ENCODE data around the gene MRNIP. TPM values are rescaled to one million over a fixed set of nuclear protein-coding genes. Genes with fewer than 3 reads are reported as not detected.

MRNIP gene
- total RNA-seq, 6 experiments from 2014 or later = 4.7 to 14.7 (median 9.0) TPM

DNA sequence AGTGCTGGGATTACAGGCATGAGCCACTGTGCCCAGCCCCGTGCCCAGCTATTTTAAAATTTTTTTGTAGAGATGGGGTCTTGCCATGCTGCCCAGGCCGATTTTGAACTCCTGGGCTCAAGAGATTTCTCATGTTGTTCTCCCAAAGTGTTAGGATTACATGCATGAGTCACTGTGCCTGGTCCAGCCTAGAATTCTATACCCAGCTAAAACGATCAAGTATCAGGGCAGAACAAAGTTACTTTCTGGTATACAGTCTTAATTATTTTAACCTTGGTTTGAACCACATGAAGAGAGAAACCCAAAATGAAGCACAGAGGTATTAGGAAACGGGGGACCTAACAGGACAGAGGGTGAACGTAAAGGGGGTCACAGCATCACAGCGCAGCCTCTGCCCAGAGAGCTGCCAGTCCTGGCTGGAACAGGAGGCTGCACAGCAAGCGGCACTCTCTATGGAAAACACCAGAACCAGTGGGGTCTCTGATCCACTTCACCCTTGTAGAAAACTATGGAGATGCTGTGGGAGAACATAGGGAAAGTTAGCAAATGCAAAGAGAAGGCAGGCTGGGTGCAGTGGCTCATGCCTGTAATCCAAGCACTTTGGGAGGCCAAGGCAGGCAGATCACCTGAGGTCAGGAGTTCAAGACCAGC is 27.7 kb downstream of the MRNIP start:
- peaks cover 15 to 87% (median 59%) of the 10 kb centered on the region in 4 donors for H3K36me3 ChIP-seq
- H3K4me3 ChIP-seq = no peak overlapping the region
- H3K27me3 ChIP-seq = no peaks in the 10 kb centered on the region
- no peak for DNase-seq
- H3K9me3 ChIP-seq = no peaks in the 10 kb centered on the region
- 87% methylated on average over 7 of the region's 7 CpGs for WGBS (ENCODE audit: insufficient coverage, low coverage, low lambda C conversion rate, missing lambda C conversion rate)
- peaks cover 0 to 55% (median 9%) of the 10 kb centered on the region in 4 donors for H3K4me1 ChIP-seq
- H3K27ac ChIP-seq = no peak overlapping the region
- TF ChIP-seq POLR2A (IDR thresholded peaks at IDR 0.05) = peak; percentile 10
- TF ChIP-seq, protein P1, sequence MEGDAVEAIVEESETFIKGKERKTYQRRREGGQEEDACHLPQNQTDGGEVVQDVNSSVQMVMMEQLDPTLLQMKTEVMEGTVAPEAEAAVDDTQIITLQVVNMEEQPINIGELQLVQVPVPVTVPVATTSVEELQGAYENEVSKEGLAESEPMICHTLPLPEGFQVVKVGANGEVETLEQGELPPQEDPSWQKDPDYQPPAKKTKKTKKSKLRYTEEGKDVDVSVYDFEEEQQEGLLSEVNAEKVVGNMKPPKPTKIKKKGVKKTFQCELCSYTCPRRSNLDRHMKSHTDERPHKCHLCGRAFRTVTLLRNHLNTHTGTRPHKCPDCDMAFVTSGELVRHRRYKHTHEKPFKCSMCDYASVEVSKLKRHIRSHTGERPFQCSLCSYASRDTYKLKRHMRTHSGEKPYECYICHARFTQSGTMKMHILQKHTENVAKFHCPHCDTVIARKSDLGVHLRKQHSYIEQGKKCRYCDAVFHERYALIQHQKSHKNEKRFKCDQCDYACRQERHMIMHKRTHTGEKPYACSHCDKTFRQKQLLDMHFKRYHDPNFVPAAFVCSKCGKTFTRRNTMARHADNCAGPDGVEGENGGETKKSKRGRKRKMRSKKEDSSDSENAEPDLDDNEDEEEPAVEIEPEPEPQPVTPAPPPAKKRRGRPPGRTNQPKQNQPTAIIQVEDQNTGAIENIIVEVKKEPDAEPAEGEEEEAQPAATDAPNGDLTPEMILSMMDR (IDR thresholded peaks at IDR 0.05) = no peak
- intact Hi-C loops (cut with DNase I) = no loop called here
- ATAC-seq = no peak

DNA sequence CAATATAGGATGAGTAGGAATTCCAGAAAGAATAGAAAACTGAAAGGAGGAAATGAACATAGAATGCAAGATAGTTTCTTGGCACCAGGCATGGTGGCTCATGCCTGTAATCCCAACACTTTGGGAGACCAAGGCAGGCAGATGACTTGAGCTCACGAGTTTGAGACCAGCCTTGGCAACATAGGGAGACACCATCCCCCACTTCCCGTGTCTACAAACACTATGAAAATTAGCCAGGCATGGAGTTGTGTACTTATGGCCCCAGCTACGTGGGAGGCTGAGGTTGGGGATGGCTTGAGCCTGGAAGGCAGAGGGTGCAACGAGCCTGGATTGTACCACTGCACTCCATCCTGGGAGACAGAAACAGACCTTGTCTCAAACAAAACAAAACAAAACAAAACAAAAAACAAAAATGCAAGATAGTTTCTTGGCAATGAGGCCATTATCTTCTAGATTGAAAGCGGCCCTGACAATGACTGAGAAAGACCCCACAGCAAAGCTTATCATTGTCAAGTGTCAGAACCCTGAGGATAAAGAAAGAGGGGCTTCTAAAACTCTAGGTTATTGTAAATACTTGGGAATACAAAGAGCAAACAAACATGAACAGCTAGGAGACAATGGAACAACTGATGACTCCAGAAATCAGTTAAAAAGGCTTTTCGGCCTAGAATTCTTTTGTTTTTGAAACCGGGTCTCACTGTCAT is 28.7 kb downstream of the MRNIP start:
- WGBS (ENCODE audit: insufficient coverage, low coverage, low lambda C conversion rate, missing lambda C conversion rate) = 51% methylated on average over 6 of the region's 7 CpGs
- intact Hi-C loops (cut with DNase I) = no loop called here
- Histone ChIP-seq H3K27ac (no peak overlapping the region), H3K27me3 (no peaks in the 10 kb centered on the region), H3K4me1 (peaks cover 0 to 65% (median 14%) of the 10 kb centered on the region in 4 donors), H3K9me3 (no peaks in the 10 kb centered on the region), H3K36me3 (peaks cover 15 to 92% (median 66%) of the 10 kb centered on the region in 4 donors), H3K4me3 (no peak overlapping the region)
- peak in 2 of 4 donors; percentile 7 to 14 for ATAC-seq
- TF ChIP-seq, protein P1 (IDR thresholded peaks at IDR 0.05) = no peak
- no peak for TF ChIP-seq POLR2A (IDR thresholded peaks at IDR 0.05)
- no peak for DNase-seq

DNA sequence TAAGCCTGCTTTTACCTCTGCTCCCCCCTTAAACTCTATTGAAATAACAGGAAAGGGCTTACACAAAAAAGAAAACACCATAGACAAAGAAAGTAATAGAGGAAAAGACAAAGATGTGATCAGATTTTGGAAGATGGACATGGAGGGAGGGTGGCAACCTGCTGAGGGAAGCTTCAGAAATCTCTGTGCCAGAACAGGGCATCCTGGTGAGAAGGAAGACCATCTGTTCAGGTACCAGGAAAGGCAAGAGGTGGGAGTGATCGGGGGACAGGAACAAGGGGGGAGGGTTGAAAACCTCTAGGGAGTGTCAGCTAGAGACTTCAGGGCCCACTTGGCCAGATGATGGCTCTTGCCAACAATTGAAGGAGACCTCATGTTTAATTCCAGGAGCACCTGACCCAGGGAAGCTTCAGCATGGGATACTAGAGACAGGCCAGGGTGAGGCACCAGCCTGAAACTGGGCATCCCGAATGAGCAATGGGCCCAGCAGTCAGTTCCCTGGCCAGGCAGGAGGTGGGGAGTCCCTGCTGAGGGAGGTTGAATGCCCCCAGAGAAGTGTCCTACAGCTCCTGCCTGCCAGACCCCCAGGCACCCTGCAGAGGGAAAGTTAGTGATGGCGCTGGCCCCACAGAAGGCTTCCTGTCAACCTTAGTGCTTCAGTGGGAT is 29.7 kb downstream of the MRNIP start:
- H3K27me3 ChIP-seq = no peaks in the 10 kb centered on the region
- H3K4me1 ChIP-seq = peaks cover 0 to 75% (median 19%) of the 10 kb centered on the region in 4 donors
- no peak for ATAC-seq
- DNase-seq = no peak
- no peaks in the 10 kb centered on the region for H3K9me3 ChIP-seq
- H3K27ac ChIP-seq = no peak overlapping the region
- H3K36me3 ChIP-seq = peaks cover 15 to 100% (median 74%) of the 10 kb centered on the region in 4 donors
- intact Hi-C loops (cut with DNase I) = no loop called here
- H3K4me3 ChIP-seq = no peak overlapping the region
- TF ChIP-seq, protein P1 (IDR thresholded peaks at IDR 0.05) = no peak
- peak; percentile 42 for TF ChIP-seq POLR2A (IDR thresholded peaks at IDR 0.05)
- WGBS (ENCODE audit: insufficient coverage, low coverage, low lambda C conversion rate, missing lambda C conversion rate) = 80% methylated on average over 2 of the region's 3 CpGs

DNA sequence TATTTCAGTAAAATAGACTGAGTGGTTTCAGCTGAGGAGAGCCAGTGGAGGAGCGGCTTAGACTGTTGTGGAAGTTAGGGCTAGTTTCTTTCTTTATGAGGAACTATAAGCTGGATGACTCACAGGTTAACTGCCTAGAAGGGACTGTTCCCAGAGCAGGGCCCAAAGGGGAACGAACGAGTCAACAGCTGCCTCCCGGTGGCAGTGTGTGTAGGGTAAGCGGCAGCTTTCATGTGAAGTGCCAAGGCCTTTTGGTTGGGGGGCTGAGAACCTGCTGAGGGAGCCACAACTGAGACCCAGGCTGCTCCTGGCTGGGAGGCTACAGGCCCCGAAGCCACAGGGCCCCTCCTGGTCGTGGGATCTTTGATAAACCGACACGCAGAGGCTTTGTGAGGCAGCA is 30.9 kb downstream of the MRNIP start:
- WGBS (ENCODE audit: insufficient coverage, low coverage, low lambda C conversion rate, missing lambda C conversion rate) = 59% methylated on average over 7 of the region's 9 CpGs
- TF ChIP-seq, protein P1 (IDR thresholded peaks at IDR 0.05) = no peak
- TF ChIP-seq POLR2A (IDR thresholded peaks at IDR 0.05) = no peak
- H3K9me3 ChIP-seq = no peaks in the 10 kb centered on the region
- DNase-seq = no peak
- peaks cover 0 to 78% (median 25%) of the 10 kb centered on the region in 4 donors for H3K4me1 ChIP-seq
- no peak overlapping the region for H3K27ac ChIP-seq
- no peaks in the 10 kb centered on the region for H3K27me3 ChIP-seq
- H3K4me3 ChIP-seq = no peak overlapping the region
- ATAC-seq = peak; percentile 5 to 28 (median 14)
- H3K36me3 ChIP-seq = peaks cover 15 to 100% (median 66%) of the 10 kb centered on the region in 4 donors
- intact Hi-C loops (cut with DNase I) = no loop called here
